NB4 (cell line): ENCODE measurements around the gene ZKSCAN5.
"Not testable (repeated sequence)": the region's sequence is repeated elsewhere in the genome, so short reads cannot be mapped to it uniquely, and the experiment has no call there.

Source experiments
- DNase-seq: peaks from one replicate; pipeline ENCODE4 v3.0.0; 2010; ENCODE audit warnings: low read depth
- H3K4me3 ChIP-seq: one replicate; pipeline ENCODE4 v1.5.1; 2011; ENCODE audit warnings: mild to moderate bottlenecking, low read depth, low read length, moderate library complexity
- CTCF ChIP-seq: IDR thresholded peaks from one replicate; pipeline ENCODE4 v1.5.1; 2012; ENCODE audit warnings: low read depth, low read length
- MYC ChIP-seq: IDR thresholded peaks from 2 replicates; pipeline ENCODE4 v1.6.1; 2011; ENCODE audit warnings: low read depth, low read length
- POLR2A ChIP-seq: IDR thresholded peaks from 2 replicates; pipeline ENCODE4 v1.6.1; 2011; ENCODE audit warnings: mild to moderate bottlenecking; ENCODE audit not compliant: insufficient read length; ENCODE audit errors: extremely low read depth
- TF ChIP-seq, protein P1 (sequence below): IDR thresholded peaks from 2 replicates; pipeline ENCODE4 v1.6.1; 2011; ENCODE audit warnings: low read depth, low read length

Gene ZKSCAN5

DNA sequence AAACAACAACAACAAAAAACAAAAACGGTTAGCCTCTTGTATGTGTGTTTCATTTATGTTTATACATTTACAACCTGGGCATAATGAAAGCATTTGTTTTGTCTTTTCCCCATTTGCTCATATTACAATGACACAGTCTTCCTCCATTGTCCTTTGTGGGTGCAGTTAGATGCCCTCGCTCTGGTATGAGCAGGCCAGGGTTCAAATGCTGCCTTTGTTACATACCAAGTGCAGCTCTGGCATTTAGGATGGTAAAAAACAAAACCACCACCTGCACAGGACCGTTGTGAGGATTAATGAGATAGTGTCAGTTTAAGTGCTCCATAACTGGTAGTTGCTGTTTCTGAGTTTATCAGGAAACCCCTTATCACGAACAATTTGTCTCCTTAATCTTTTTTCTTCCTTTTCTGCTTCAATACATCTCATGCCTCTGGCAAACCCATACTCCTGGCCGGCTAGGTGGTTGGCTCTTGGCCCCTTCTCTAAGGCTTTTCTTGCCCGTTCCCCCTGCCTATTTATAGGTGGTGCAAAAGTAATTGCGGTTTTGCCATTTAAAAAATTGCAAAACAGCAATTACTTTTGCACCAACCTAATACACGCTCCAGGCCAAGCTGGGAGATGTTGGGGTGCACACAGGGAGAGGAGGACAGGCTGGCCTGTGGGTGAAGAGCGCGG lies 75.0 kb downstream of the ZKSCAN5 start:
- TF ChIP-seq, protein P1, sequence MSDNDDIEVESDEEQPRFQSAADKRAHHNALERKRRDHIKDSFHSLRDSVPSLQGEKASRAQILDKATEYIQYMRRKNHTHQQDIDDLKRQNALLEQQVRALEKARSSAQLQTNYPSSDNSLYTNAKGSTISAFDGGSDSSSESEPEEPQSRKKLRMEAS: no peak
- TF ChIP-seq POLR2A (no peak), MYC (no peak), CTCF (no peak)
- H3K4me3 ChIP-seq: no peak overlapping the region
- DNase-seq: no peak

DNA sequence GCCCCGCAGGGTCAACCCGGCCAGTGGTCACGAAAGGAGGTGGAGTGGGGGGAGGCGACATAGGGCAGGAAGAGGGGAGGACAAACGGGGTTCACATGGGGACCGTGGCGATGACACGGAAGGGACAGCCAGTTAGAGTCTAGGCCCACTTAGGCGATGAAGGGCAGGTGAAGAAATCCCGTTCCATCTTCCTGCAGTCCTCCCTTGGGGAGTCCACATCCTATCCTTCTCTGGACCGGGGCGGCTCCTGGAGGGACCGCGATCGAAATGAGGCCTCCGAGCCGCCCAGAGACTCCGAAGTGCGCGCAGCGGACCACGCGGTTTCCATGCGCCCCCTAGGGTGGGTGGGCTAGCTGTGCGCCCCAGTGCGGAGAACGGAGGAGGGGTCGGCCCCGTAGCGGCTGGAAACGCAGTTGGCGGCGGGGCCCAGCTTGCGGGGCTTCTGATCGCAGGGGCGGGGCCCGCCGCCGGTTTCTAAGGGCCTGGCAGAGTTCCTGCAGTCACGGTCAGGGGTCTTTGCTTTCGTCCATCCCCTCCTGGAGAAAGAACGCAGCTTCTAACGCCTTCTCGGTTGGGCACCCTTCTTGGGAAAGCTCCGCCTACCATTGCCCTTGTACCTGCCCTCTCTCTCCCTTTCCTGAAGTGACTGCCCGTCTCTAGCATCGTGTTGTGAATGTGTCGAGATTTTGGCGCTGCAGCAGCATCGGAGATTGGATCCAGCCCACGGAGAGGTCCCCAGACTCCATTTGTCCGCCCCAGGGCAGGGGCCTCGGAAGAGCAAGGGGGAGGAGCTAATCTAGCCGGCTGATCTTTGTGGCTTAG lies 75.7 kb downstream of the ZKSCAN5 start:
- no peak for TF ChIP-seq MYC
- TF ChIP-seq, protein P1: no peak
- TF ChIP-seq CTCF: no peak
- peak; percentile 43 for DNase-seq
- no peak overlapping the region for H3K4me3 ChIP-seq

DNA sequence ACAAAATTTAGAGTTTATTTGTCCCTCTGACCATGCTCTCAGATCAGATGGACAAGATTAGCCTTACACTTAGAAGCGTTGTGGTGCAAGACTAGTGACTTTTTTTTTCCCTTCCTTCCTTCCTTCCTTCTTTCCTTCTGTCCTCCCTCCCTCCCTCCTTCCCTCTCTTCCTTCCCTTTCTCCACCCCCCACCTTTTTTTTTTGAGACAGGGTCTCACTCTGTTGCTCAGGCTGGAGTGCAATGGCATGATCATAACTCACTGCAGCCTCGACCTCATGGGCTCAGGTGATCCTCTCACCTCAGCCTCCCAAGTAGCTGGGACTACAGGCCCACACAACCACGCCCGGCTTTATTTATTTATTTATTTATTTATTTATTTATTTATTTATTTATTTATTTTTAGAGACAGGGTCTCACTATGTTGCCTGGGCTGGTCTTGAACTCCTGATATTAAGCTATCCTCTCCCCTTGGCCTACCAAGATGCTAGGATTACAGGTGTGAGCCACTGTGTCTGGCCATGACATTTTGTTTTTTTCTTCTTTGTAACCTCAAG lies 76.4 kb downstream of the ZKSCAN5 start:
- DNase-seq, H3K4me3 ChIP-seq: not testable (repeated sequence)
